ENCODE measurements around the gene NGRN.
"Not testable (repeated sequence)": the region's sequence is repeated elsewhere in the genome, so short reads cannot be mapped to it uniquely, and the experiment has no call there.

NGRN gene

DNA sequence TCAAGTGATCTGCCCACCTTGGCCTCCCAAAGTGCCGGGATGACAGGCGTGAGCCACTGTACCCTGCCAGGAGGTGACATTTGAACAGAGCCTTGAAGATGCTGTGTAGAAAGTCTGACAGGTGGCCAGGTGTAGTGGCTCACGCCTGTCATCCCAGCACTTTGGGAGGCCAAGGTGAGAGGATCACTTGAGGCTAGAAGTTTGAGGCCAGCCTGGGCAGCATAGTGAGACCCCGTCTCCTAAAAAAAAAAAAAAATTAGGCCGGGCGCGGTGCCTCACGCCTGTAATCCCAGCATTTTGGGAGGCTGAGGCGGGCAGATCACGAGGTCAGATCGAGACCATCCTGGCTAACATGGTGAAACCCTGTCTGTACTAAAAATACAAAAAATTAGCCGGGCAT is 13.0 kb downstream of the NGRN start:
- DNase-seq, result not testable (repeated sequence)

DNA sequence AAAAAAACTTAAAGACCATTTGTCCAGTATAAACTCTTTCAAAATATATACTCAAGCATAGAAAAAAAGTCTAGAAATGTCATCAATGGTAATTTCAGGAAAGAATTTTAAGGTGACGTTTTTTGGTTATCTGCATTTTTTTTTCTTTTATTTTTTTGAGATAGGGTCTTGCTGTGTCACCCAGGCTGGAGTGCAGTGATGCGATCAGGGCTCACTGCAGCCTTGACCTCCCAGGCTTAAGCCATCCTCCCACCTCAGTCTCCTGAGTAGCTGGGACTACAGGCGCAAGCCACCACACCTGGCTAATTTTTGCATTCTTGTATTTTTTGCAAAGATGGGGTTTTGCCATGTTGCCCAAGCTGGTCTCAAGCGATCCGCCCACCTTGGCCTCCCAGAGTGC is 15.3 kb downstream of the NGRN start:
- not testable (repeated sequence) for DNase-seq

- DNase-seq, result not testable (repeated sequence)
Observed at GRCh38 chr15:90281637-90282036, 16.2 kb downstream of the NGRN start.

GRCh38 chr15:90286678-90287077 is 21.2 kb downstream of the NGRN start:
- DNase-seq, result no peak

DNA sequence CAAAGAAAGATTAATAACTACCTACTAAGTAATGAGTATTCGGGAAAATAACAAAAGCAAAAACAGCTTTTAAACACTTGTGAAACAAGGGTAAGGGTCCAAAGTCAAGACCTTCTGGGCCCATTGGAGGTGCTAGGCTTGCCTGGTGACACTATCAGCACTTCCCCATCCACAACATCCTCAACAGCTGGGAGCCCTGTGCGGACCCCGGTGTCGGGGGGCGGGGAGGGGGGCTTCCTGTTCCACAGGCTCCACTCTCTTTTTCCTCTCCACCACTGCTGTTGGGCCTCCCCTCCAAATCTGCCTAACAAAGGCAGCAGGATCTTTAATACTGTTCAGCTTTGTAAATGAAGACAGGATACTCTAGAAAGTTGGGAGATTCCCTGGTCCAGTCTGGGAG is 21.6 kb downstream of the NGRN start:
- no peak for DNase-seq

DNA sequence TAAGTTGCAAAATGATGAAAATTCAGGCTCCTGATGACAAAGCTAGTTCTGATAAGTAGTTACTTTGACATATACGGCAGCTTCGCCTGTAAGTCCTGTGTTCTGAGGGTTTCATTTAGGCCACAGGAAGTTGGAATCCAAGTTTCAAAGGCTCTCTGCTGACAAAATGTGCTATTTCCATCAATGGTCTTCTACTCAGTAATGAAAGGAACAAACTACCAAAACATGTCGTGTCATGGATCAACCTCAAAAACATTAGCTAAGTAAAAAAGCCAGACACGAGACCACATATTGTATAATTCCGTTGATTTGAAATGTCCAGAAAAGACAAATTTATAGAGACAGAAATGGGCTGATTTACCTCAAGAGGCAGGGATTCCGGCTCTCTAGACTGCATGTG is 22.5 kb downstream of the NGRN start:
- DNase-seq, result no peak

DNA sequence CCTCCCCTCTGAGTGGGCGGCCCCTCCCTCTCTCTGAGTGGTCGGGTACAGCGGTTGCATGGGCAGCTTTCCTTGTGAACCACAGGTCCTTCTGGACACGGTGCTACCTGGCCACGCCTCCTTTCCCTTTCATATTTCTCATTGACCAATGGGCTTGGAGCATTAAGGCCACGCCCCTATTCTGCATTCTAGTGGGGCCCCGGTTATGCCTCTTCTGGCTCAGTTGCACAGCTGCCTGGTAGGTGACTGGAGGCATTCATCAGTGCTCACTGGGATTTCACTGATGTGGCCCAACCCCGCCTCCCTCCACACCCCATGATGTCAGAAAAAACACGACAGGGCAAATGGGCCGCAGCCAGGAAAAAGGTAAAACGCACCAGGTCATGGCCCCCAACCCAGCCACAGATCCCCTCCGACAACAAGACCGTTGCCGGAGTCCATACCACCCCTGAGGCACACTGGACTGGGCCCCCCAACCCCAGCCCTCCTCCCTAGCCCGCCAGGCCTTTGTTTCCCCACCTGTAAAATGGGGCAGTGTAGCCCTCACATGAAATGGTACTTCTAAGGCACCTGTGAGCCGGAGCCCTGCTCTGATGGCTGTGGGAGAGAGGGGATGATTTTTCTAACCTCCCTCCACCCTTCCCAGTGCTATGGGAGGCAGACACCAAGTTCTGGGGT is 26.3 kb downstream of the NGRN start:
- peak in 1 of 56 donors; percentile 20 for DNase-seq

DNA sequence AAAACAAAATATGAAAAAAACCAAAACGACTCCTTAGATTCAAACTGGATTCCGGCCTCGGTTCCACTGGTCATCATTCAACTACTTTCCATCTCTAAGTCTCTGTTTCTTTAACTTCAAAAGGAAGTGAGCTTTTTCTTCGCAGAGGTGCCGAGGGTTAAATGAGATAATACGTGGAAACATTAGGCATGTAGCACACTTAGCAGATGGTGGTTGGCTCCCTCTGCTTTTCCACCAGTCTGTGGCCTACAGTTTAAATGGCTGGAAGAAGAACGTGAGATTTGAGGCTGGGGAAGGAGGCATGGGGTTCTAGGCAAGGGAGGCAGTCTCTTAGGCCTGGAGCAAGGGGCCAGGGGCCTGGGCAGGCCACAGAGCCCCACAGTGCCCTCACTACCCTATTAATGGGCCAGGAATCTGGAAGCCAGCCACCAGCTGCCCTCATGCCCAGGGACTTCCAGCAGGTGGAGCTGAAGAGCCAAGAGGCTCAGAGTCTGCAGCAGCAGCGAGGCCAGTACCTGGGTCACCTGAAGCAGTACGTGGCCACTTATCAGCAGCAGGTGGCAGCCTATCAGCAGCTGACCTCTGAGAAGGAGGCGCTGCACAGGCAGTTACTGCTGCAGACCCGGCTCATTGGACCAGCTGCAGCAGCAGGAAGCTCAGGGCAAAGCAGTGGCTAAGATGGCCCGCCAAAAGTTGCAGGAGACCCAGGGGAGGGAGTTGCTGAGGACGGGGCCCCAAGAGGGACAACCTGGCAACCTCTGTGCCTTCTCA is 27.8 kb downstream of the NGRN start:
- peak in 33 of 56 donors; percentile 9 to 73 (median 36) for DNase-seq

DNA sequence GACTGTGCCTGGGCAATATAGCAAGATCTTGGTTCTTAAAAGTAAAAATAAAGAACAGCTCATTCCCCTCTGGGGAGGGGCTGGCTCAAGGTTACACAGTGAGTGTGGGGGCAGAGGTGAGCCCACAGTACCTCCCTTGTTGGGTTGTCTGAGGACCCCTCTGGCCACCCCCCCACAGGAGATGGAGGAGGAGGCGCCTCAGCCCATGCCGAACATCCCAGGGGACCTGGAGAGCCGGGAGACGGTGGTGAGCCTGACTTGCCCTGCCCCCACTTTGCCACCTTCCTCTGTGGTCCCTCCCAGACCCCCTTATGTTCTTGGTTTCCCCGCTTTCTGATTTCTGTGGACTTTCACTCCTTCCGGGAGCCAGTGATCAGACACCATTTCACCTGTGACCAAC is 28.7 kb downstream of the NGRN start:
- no peak for DNase-seq

DNA sequence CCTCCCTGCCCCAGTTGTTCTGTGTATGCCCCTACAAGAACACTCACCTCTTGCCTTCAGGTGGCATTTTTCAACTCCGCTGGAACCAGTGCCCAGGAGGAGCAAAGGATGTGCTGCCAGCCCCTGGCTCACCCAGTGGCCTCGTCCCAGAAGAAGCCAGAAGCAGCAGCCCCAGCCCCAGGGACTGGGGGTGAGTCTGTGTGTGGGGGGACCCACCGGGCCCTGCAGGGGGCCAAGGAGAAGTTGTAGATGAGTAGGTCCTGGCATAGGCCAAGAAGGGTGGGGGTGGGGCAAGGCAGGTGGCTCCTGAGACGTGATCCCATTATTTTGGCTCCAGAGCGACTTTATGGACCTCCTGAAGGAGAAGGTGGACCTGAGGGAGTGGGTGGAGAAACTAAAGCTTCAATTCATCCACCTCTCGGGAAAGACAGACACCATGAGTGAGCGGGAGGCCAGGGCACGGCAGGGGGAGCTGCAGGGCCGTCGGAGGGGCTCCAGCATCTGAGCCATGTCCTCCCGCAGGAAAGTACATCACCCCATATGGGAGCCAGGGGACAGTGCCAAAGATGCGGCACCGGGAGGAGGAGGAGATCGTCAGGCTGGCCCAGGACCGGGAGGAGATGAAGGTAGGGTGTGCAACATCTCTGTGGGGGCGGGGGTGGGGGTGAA is 29.3 kb downstream of the NGRN start:
- peak in 5 of 56 donors; percentile 10 to 53 (median 13) for DNase-seq

- DNase-seq, result peak in 2 of 56 donors; percentile 14 to 53
Observed at GRCh38 chr15:90295270-90295648, 29.8 kb downstream of the NGRN start.

DNA sequence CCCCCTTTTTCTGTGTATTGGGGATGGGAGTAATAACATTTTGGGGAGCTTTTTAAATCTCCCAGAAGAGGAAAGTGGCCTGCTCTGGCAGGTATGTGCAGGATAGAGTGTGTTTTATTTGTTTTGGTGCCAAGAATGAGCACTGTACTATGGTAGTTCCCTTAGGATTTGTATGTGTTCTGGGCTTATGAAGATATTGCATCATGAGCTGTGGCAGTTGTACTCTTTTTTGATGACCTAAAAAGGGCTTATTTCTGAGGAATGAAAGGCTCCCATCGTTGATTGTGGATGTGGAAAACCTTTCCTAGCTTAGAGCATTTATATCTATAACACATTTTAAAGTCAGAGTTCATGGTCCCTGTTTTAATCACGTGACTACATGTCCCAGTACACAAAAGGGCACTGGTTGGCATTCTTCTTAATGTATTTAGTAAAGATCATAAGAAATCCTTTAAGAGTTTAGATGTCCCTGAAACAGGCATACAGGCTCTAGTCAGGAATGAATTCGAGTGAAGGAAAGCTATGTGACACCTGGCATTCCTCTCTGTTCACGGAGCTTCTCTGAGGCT is 30.9 kb downstream of the NGRN start:
- not testable (repeated sequence) for DNase-seq

DNA sequence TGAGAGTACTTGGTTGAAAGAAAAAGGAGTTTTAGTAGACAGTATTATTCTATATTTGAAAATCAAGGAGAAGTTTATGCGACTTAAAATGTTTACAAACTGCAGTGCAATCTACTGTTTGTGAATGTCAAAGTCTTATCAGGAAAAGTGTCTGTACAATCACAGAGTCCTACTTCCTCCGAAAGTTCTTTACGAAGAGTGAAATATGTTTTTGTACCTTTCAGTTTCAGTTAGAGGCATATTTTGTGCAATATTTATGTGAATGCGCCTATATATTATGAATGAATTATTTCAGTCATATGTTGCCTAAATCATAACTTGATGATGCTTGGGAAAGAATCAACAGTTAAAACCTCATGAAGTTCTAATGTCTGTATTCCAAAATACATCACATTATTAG is 31.5 kb downstream of the NGRN start:
- DNase-seq, result no peak

DNA sequence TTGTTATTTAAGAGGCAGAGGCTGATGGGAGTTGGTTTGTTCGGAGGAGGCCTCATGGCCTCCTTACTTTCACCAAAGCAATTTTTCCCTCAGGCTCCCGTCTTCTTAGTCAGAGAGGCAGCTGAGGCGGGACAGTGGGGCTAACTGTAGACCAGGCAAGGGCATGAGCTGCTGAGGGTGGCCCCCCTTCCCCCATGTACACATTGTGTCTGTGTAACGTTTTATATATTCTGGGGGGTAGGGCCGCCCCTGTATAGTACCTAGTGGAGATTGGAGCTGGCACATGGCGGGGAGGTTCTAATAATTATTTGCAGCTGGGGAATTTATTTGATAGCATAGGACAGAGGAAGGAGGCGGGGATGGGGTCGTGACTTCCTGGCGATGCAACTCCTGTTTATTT is 35.1 kb downstream of the NGRN start:
- no peak for DNase-seq

GRCh38 chr15:90300988-90301706 is 35.7 kb downstream of the NGRN start:
- DNase-seq, result peak in 6 of 56 donors; percentile 6 to 31 (median 19)

GRCh38 chr15:90301707-90302300 is 36.3 kb downstream of the NGRN start:
- no peak for DNase-seq

DNA sequence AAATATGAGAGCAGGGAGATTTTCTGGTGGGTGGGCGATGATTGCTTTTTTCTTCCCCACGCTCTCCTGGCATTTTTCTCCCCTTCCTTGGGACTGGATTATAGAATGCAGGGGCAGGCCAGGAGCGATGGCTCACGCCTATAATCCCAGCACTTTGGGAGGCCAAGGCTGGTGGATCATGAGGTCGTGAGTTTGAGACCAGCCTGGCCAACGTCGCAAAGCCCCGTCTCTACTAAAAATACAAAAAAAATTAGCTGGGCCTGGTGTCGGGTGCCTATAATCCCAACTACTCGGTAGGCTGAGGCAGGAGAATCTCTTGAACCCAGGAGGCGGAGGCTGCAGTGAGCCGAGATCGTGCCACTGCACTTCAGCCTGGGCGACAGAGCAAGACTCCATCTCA is 39.9 kb downstream of the NGRN start:
- not testable (repeated sequence) for DNase-seq

GRCh38 chr15:90305932-90306331 is 40.5 kb downstream of the NGRN start:
- DNase-seq, result no peak

GRCh38 chr15:90306560-90306959 is 41.1 kb downstream of the NGRN start:
- peak in 2 of 56 donors; percentile 5 to 13 for DNase-seq

- no peak for DNase-seq
Observed at GRCh38 chr15:90307661-90308060, 42.2 kb downstream of the NGRN start.

- no peak for DNase-seq
Observed at GRCh38 chr15:90309020-90309419, 43.5 kb downstream of the NGRN start.
